GM06990 (cell line): ENCODE measurements around the gene OLFML2A.

Experiments
- DNase-seq: peaks from one replicate; pipeline ENCODE4 v3.0.0-alpha.2; 2011; ENCODE audit not compliant: insufficient read length; ENCODE audit errors: extremely low read depth
- H3K27me3 ChIP-seq: replicated peaks from 2 replicates; pipeline ENCODE4 v1.6.0; 2011; ENCODE audit warnings: low read length; ENCODE audit not compliant: control insufficient read depth, insufficient read depth
- H3K36me3 ChIP-seq: 2 replicates; pipeline ENCODE4 v1.5.1; 2011; ENCODE audit warnings: low read length; ENCODE audit not compliant: control insufficient read depth, insufficient read depth
- H3K4me3 ChIP-seq: replicated peaks from 2 replicates; pipeline ENCODE4 v1.5.1; 2011; ENCODE audit warnings: low read depth, mild to moderate bottlenecking, control low read depth, low read length
- CTCF ChIP-seq: IDR thresholded peaks from 2 replicates; pipeline ENCODE4 v1.5.1; 2011; ENCODE audit warnings: low read length, control low read depth, mild to moderate bottlenecking, inconsistent platforms; ENCODE audit not compliant: insufficient read depth, poor library complexity, severe bottlenecking

Gene OLFML2A

DNA sequence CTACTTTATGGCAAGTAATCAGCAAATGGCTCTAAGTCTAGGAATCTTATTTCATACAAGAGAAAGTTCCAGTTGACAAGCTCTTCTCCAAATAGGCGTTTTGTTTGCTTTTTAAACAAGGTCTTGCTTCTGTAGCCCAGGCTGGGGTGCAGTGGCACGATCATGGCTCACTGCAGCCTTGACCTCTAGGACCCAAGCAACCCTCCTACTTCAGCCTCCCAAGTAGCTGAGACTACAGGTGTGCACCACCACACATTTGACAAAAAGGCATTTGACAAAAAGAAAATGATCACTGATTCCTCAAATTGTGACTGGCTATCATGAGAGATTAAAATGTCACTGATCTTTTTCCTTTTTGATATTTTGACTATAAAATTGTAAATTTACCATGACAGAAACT is 37.6 kb upstream of the OLFML2A start:
- Histone ChIP-seq H3K4me3 (no peak overlapping the region), H3K36me3 (no peaks in the 10 kb centered on the region; the same call in 1 of the 2 replicates), H3K27me3 (no peaks in the 10 kb centered on the region)
- no peak for DNase-seq
- TF ChIP-seq CTCF = no peak

- Histone ChIP-seq H3K27me3 (no peaks in the 10 kb centered on the region), H3K4me3 (no peak overlapping the region), H3K36me3 (no peaks in the 10 kb centered on the region; the same call in 1 of the 2 replicates)
- TF ChIP-seq CTCF = no peak
- no peak for DNase-seq
These were observed 35.8 kb upstream of the OLFML2A start for GRCh38 chr9:124741149-124741548.

DNA sequence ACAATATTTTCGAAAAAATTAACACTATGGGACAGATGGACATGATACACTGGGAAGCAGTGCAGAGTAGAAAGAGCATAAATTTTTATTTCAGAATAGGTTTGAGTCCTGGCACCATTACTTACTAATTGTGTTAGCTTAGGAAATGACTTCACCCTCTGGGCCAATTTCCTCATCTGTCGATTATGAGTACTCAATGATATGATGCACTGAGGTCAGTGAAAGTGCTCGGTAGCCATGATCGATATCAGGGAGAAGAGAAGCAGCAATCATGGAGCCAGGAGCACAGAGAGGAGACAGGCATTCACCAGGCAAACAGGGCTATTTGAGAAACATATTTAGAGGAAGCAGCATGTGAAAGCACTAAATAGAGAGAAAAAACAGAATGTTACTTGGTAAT is 35.3 kb upstream of the OLFML2A start:
- DNase-seq = no peak
- Histone ChIP-seq H3K36me3 (no peaks in the 10 kb centered on the region; the same call in 1 of the 2 replicates), H3K27me3 (no peaks in the 10 kb centered on the region), H3K4me3 (no peak overlapping the region)
- no peak for TF ChIP-seq CTCF

DNA sequence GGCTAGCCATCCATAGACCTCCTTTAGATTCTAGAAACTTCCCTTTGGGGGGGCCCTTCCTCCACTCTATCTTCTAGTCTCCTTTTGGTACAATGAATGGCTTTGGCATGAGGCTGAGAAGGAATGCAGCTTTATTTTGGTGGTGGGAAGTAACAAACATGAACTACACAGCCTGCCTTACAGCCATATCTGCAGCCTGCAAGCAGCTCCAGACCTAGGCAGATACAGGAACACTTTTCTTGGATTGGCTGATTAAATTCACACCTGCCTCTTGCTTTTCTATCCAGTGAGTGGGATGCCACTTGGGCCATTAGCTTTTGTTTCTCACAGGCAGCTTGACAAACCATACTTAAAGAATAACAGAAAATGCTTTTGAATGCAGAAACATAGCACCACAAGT is 34.0 kb upstream of the OLFML2A start:
- Histone ChIP-seq H3K36me3 (no peaks in the 10 kb centered on the region; the same call in 1 of the 2 replicates), H3K4me3 (no peak overlapping the region), H3K27me3 (no peaks in the 10 kb centered on the region)
- DNase-seq = no peak
- no peak for TF ChIP-seq CTCF

GRCh38 chr9:124743686-124744348 is 33.1 kb upstream of the OLFML2A start:
- DNase-seq = no peak
- Histone ChIP-seq H3K27me3 (no peaks in the 10 kb centered on the region), H3K4me3 (no peak overlapping the region), H3K36me3 (no peaks in the 10 kb centered on the region; the same call in 1 of the 2 replicates)
- no peak for TF ChIP-seq CTCF

DNA sequence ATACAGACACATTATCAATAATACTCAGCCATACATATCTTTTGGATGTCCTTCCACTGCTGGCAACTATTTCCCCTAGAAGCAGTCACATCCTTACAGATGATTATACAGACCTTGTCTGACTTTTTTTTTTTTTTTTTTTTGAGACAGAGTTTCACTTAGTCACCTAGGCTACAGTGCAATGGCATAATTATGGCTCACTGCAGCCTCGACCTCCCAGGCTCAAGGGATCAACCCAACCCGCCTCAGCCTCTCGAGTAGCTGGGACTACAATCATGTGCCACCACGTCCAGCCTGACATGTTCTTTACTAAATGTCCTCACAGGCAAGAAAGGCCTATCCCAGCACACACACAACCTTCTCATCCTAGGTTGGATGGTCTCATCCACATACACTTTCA is 29.9 kb upstream of the OLFML2A start:
- Histone ChIP-seq H3K4me3 (no peak overlapping the region), H3K27me3 (no peaks in the 10 kb centered on the region), H3K36me3 (no peaks in the 10 kb centered on the region)
- no peak for DNase-seq
- TF ChIP-seq CTCF = no peak
